GM21717 (cell line): ENCODE data around the gene MAPK7.

Experiments
- ATAC-seq: cut with Tn5 transposase; IDR thresholded peaks from one replicate; pipeline ENCODE4 v1.9.1; 2021; ENCODE audit warnings: mild to moderate bottlenecking, moderate library complexity; ENCODE audit not compliant: unreplicated experiment

Gene MAPK7

GRCh38 chr17:19392303-19392702 is 14.0 kb downstream of the MAPK7 start:
- ATAC-seq: no peak

DNA sequence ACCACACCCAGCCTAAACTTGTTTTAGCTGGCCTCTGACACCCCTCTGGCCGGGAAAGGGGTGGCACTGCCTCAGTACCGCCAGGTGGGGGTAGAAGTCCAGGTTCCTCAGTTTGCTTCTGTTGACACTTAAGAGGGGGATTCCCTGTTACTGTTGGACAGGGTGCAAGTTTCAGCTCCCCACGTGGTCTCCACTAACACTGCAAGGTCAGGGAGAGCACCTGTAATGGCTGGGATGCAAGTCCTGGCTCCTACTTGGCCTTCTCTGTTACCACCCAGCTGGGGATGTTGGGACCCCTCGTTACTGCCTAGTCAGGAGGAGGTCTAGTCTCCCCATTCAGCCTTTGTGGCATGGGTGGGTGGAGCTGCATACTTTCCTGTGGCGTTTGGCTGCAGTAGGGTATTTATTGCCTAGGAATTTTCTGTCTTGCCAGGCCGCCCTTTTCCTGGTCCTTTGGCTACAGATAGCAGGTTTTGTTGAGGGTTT is 19.3 kb downstream of the MAPK7 start:
- ATAC-seq: no peak

DNA sequence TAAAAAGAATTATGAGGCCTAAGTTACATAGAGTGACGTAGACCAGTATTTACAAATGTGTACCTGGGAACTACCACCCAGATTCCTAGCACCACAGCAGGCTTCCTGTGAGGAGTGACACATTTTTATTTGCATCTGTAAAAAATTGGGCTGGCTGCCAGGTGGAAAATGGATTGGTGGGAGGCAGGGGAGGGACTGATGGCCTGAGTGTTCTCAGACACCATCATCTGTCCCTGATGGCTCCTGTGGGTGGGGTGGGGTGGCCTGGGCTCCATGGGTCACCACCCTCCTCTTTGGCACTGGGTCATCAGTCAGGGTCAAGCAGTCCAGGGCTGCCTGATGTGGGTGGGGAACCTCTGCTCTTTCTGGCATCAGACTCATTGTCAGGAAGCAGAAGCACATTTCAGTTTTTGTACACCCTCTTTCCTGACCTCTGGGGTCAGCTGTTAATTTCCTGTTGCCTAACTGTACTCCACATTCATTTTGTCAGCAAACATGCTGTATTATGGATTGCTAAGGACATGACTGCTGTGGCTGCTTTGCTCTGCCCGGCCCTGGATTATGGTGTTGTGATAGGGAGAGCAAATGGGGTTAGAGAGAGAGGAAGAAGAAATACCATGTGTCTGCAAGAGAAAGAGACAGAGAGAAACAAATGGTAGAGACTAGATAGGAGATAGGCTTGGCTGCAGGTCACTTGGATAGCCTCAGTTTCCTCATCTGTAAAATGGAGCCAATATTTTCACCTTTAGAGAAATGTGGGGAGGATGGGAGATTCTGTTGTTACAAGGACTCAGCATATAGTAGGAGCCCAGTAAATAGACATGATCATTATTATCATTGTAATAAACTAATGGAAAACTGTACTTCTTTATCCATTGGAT is 20.2 kb downstream of the MAPK7 start:
- ATAC-seq: no peak

- no peak for ATAC-seq
Observed at GRCh38 chr17:19399750-19400450, 21.6 kb downstream of the MAPK7 start.

DNA sequence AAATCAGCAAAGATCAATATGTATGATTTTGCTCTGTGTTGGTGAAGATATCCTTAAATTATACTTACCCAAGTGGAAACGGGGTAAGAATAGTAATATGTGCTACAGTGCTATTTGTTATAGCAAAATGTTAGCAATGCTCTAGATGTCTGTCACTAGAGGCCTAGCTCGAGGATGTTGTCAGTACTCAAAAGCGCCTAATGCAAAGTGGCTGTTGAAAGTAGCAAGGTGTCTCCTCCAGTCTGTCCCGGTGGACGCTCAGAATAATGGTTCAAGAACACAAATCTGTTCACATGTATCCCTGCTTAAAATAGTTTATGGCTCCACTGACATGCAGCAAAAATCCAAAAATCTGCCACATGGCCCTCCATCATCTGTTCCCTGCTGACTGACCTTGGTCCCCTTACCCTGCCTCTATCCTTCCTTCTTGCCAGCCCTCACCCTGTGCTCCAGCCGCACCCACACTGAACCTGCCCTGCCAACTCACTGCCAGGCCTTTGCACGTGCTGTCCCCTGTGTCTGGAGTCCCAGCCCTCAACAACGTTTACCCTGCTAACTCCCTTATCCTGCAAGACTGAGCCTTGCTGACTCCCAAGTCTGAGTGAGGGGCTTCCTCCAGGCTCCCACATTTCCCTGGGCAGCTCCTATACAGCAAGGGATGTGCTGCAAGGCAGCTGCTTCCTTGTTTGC is 23.2 kb downstream of the MAPK7 start:
- ATAC-seq: no peak

GRCh38 chr17:19402171-19402570 is 23.9 kb downstream of the MAPK7 start:
- ATAC-seq: no peak

DNA sequence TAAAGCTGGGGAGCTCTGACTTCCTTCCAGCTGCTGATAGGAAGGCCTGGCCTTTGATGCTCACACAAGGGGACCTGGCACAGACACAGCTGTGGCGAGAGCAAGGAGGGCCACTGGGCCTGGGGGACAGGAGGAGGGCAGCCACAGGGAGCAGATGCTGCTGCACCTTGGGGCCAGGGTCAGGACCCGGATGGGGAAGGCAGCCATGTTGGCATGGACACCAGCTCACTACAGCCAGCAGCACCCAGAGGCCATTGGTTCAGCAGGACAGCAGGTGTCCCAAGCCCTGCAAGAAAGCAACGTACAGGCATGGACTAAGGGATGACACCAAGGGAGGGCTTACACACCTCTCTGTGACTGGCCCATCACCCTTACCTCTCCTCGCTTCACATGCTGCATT is 24.7 kb downstream of the MAPK7 start:
- ATAC-seq: no peak

GRCh38 chr17:19404264-19404663 is 26.0 kb downstream of the MAPK7 start:
- ATAC-seq: no peak

DNA sequence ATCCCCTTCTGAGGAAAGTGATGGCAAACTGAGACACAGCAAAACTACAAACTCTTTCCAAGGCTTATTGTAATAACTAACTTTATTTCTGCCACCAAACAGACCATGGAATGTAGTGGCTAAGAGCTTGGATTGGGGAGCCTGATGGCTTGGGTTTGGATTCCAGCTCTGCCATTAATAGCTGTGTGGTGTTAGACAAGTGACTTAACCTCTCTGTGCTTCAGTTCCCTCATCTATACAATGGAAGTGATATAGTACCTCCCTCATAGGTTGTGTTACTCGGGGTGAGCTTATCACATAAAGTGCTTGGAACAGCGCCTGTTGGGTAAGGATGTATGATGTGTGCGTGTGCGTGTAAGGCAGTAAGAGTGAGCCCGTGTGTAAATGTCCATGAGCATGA is 26.8 kb downstream of the MAPK7 start:
- ATAC-seq: no peak

DNA sequence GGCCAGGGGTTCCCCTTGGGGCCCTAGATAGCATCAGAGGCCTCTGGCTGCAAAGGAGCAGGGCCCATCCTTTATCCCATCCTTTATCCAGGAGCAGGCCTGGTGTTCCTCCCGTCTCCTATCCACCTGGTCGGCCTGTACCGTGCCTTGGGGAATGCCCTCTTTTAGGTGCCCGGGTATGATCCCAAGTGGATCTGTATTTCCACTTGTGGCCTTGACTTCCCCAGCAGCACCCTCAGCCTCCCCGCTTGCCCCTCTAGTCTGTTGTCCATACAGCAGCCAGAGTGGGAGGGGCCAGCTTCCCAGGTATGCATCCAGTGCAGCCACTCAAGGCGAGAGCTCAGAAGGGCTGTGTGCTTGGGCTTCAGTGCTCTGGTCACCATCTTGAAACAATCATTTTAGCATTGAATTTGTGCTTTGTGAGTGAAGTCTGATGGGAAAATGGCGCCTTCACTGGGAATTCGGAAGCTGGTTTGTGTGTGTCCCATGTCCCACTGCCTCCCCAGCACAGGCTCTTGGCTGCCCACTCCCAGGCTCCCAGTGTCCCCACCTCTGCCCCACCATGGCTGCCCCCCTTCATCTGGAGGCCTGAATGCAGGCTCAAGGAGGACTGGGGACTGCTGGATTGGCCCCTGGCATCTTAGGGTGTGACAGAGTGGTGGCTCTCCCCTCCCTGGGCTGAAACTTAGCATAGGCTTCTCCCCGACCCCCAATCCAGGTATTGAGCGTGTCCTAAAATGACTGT is 29.5 kb downstream of the MAPK7 start:
- no peak for ATAC-seq

DNA sequence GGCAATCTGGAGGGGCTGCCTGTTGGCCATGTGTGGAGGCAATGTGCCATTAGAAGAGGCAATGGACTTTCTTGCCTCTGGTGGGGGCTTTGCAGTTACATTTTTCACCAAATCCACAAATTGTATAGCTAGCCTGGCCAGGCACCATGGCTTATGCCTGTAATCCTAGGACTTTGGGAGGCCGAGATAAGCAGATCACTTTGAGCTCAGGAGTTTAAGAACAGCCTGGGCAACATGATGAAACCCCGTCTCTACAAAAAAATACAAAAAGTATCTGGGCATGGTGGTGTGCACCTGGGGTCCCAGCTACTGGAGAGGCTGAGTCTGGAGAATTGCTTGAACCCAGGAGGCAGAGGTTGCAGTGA is 30.0 kb downstream of the MAPK7 start:
- ATAC-seq: no peak

- ATAC-seq: no peak
Observed at GRCh38 chr17:19409066-19409465, 30.8 kb downstream of the MAPK7 start.

GRCh38 chr17:19409509-19409908 is 31.2 kb downstream of the MAPK7 start:
- no peak for ATAC-seq

- ATAC-seq: no peak
Observed at GRCh38 chr17:19410091-19410490, 31.8 kb downstream of the MAPK7 start.

GRCh38 chr17:19410875-19411620 is 32.8 kb downstream of the MAPK7 start, which contains the start of gene RNF112:
TSS of gene RNF112 (plus strand) at chr17:19411232. CDS start at chr17:19411409, 177 bp downstream.
- no peak for ATAC-seq

GRCh38 chr17:19411631-19412030 is 33.3 kb downstream of the MAPK7 start:
- no peak for ATAC-seq

DNA sequence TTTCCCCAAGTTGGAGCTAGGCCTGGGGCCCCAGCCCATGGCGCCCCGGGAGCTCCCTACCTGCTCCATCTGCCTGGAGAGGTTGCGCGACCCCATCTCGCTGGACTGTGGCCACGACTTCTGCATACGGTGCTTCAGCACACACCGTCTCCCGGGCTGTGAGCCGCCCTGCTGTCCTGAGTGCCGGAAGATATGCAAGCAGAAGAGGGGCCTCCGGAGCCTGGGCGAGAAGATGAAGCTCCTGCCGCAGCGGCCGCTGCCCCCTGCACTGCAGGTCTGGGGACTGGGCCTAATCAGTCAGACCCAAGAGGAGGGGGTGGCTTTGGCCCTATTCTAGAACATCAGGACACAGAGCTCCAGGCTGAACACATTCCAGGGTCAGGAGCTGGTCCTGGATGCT is 34.2 kb downstream of the MAPK7 start:
- ATAC-seq: no peak

- ATAC-seq: no peak
Observed at GRCh38 chr17:19412984-19413383, 34.7 kb downstream of the MAPK7 start.

- no peak for ATAC-seq
Observed at GRCh38 chr17:19413761-19414160, 35.5 kb downstream of the MAPK7 start.
